Stimulated activated naive CD8-positive, alpha-beta T cell treated with anti-CD3 and anti-CD28 coated beads, Interleukin-15, Interleukin-2, amounts not matched to agents 100 U/mL and 50 U/mL, for 24 hours (primary cell): ENCODE results near the gene LILRB4.
"Not testable (repeated sequence)": the region's sequence is repeated elsewhere in the genome, so short reads cannot be mapped to it uniquely, and the experiment has no call there.

Source experiments
- ATAC-seq: fragments of 150-1000 bp; cut with Tn5 transposase; one replicate; pipeline ENCODE4 v1.10.0; 2021
- DNase-seq: peaks from one replicate; pipeline ENCODE4 v3.0.0; 2021

The LILRB4 gene

GRCh38 chr19:54650108-54650655 lies 12.6 kb upstream of the LILRB4 start:
- DNase-seq (no peak), ATAC-seq (no peak)

GRCh38 chr19:54653181-54653809 lies 9.5 kb upstream of the LILRB4 start:
- no peak for ATAC-seq
- DNase-seq = no peak

GRCh38 chr19:54654447-54655321 lies 8.1 kb upstream of the LILRB4 start:
- DNase-seq = no peak
- no peak for ATAC-seq

- no peak for DNase-seq
- ATAC-seq = no peak
Observed at GRCh38 chr19:54659300-54659699, 3.5 kb upstream of the LILRB4 start.

- ATAC-seq (no peak), DNase-seq (no peak)
Observed at GRCh38 chr19:54660306-54660705, 2.5 kb upstream of the LILRB4 start.

- no peak for ATAC-seq
- DNase-seq = no peak
Observed at GRCh38 chr19:54660964-54661363, 1.8 kb upstream of the LILRB4 start.

- ATAC-seq (no peak), DNase-seq (no peak)
Observed at GRCh38 chr19:54661846-54662481, 821 bp upstream of the LILRB4 start.

GRCh38 chr19:54665530-54665929 lies 2.7 kb downstream of the LILRB4 start:
- DNase-seq (no peak), ATAC-seq (no peak)

GRCh38 chr19:54667217-54667616 lies 4.4 kb downstream of the LILRB4 start:
- DNase-seq (no peak), ATAC-seq (no peak)

- no peak for ATAC-seq
Observed at GRCh38 chr19:54668353-54668752, 5.6 kb downstream of the LILRB4 start.

GRCh38 chr19:54670576-54671357 lies 8.0 kb downstream of the LILRB4 start:
- no peak for DNase-seq
- ATAC-seq = no peak

More at GRCh38 chr19:54668353-54668752, 5.6 kb downstream of the LILRB4 start:
- no peak for DNase-seq

- DNase-seq (no peak), ATAC-seq (no peak)
Observed at GRCh38 chr19:54673222-54673621, 10.4 kb downstream of the LILRB4 start.

GRCh38 chr19:54674021-54674617 lies 11.3 kb downstream of the LILRB4 start:
- ATAC-seq (no peak), DNase-seq (no peak)

GRCh38 chr19:54676210-54676834 lies 13.5 kb downstream of the LILRB4 start:
- ATAC-seq, DNase-seq: not testable (repeated sequence)

GRCh38 chr19:54677217-54677616 lies 14.4 kb downstream of the LILRB4 start:
- DNase-seq (no peak), ATAC-seq (no peak)

- DNase-seq, ATAC-seq: not testable (repeated sequence)
Observed at GRCh38 chr19:54681596-54681995, 18.8 kb downstream of the LILRB4 start.

GRCh38 chr19:54682306-54682856 lies 19.6 kb downstream of the LILRB4 start:
- ATAC-seq (no peak), DNase-seq (no peak)

GRCh38 chr19:54684527-54684926 lies 21.7 kb downstream of the LILRB4 start:
- ATAC-seq (no peak), DNase-seq (no peak)

GRCh38 chr19:54691582-54692297 lies 29.0 kb downstream of the LILRB4 start:
- ATAC-seq = no peak

GRCh38 chr19:54692298-54692615 lies 29.5 kb downstream of the LILRB4 start:
- no peak for DNase-seq
- no peak for ATAC-seq

More at GRCh38 chr19:54691582-54692297, 29.0 kb downstream of the LILRB4 start:
- no peak for DNase-seq
